GM12878 (cell line): Measurements from ENCODE around the gene HNF4A.
"Not testable (repeated sequence)": the region's sequence is repeated elsewhere in the genome, so short reads cannot be mapped to it uniquely, and the experiment has no call there.

ENCODE experiments used
- BMI1 ChIP-seq: fragments of 450-650 bp; IDR thresholded peaks from 2 replicates; pipeline ENCODE4 v1.6.1; 2016; ENCODE audit warnings: mild to moderate bottlenecking, moderate library complexity, borderline replicate concordance
- CBX3 ChIP-seq: fragments of 200-600 bp; sonication (generic); IDR thresholded peaks from 2 replicates; pipeline ENCODE4 v1.6.1; 2016; ENCODE audit warnings: low read depth, borderline replicate concordance
- CEBPB ChIP-seq, 2 experiments: fragments of 150-350 bp in 1 of 2; IDR thresholded peaks; 2 replicates each; pipeline ENCODE4 v1.6.1; 2012 to 2014; ENCODE audit warnings: low read depth in 2 of 2, low read length in 2 of 2, borderline replicate concordance in 1 of 2, inconsistent platforms in 1 of 2
- CHD4 ChIP-seq: fragments of 200-600 bp; sonication (generic); IDR thresholded peaks from 2 replicates; pipeline ENCODE4 v1.6.1; 2016; ENCODE audit warnings: mild to moderate bottlenecking
- EED ChIP-seq: sonication (generic); IDR thresholded peaks from 2 replicates; pipeline ENCODE4 v1.6.1; 2016; ENCODE audit warnings: antibody characterized with exemption, low read depth
- ETV6 ChIP-seq, 2 experiments: fragments of 450-650 bp in 1 of 2; IDR thresholded peaks in 1 of 2; conservative IDR thresholded peaks in 1 of 2; 2 replicates each; pipeline ENCODE4 v1.6.1; 2014; ENCODE audit warnings: antibody characterized with exemption in 1 of 2, borderline replicate concordance in 1 of 2, low read depth in 1 of 2, mild to moderate bottlenecking in 1 of 2, moderate library complexity in 1 of 2
- MAX ChIP-seq: IDR thresholded peaks from 2 replicates; pipeline ENCODE4 v1.6.1; 2012; ENCODE audit warnings: low read depth, low read length, improper control_type of control experiment
- NFYB ChIP-seq: IDR thresholded peaks from 2 replicates; pipeline ENCODE4 v1.6.1; 2011; ENCODE audit warnings: low read depth, mild to moderate bottlenecking, low read length, improper control_type of control experiment, moderate library complexity; ENCODE audit not compliant: insufficient read depth
- NR2C2 ChIP-seq: IDR thresholded peaks from 2 replicates; pipeline ENCODE4 v1.6.1; 2011; ENCODE audit warnings: borderline replicate concordance, low read depth; ENCODE audit not compliant: control insufficient read depth, insufficient read length
- YY1 ChIP-seq: IDR thresholded peaks from 2 replicates; pipeline ENCODE4 v1.6.1; 2011; ENCODE audit warnings: low read depth, mild to moderate bottlenecking, low read length
- TF ChIP-seq, protein P1 (sequence below), 3 experiments: IDR thresholded peaks in 2 of 3; conservative IDR thresholded peaks in 1 of 3; 2 replicates each; pipeline ENCODE4 v1.5.1; 2011; ENCODE audit warnings: low read depth in 3 of 3, low read length in 3 of 3, mild to moderate bottlenecking in 3 of 3, control low read depth in 2 of 3, moderate library complexity in 2 of 3, inconsistent platforms in 1 of 3, mixed read lengths in 1 of 3; ENCODE audit not compliant: control insufficient read depth in 2 of 3, insufficient read depth in 1 of 3; ENCODE audit errors: extremely low read depth in 1 of 3

DNA sequence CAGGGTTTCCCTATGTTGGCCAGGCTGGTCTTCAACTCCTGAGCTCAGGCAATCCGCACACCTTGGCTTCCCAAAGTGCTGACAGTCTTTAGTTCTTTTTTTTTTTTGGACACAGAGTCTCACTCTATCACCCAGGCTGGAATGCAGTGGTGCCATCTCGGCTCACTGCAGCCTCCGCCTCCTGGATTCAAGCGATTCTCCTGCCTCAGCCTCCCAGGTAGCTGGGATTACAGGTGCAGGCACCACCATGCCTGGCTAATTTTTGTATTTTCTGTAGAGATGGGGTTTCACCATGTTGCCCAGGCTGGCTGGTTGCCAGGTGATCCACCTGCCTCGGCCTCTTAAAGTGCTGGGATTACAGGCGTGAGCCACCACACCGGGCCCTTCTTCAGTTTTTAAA lies 27.8 kb upstream of the HNF4A start:
- TF ChIP-seq CEBPB (IDR thresholded peaks at IDR 0.05; ENCODE audit: borderline replicate concordance in 1 of 2, low read depth in 2 of 2, low read length in 2 of 2); NFYB; NR2C2; YY1; CHD4; MAX; BMI1; CBX3; EED; ETV6 (conservative IDR thresholded peaks at IDR 0.05 in 1 of 2, IDR thresholded peaks at IDR 0.05 in 1 of 2; ENCODE audit: borderline replicate concordance in 1 of 2, low read depth in 1 of 2): not testable (repeated sequence)
- TF ChIP-seq, protein P1, sequence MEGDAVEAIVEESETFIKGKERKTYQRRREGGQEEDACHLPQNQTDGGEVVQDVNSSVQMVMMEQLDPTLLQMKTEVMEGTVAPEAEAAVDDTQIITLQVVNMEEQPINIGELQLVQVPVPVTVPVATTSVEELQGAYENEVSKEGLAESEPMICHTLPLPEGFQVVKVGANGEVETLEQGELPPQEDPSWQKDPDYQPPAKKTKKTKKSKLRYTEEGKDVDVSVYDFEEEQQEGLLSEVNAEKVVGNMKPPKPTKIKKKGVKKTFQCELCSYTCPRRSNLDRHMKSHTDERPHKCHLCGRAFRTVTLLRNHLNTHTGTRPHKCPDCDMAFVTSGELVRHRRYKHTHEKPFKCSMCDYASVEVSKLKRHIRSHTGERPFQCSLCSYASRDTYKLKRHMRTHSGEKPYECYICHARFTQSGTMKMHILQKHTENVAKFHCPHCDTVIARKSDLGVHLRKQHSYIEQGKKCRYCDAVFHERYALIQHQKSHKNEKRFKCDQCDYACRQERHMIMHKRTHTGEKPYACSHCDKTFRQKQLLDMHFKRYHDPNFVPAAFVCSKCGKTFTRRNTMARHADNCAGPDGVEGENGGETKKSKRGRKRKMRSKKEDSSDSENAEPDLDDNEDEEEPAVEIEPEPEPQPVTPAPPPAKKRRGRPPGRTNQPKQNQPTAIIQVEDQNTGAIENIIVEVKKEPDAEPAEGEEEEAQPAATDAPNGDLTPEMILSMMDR (IDR thresholded peaks at IDR 0.05 in 2 of 3, conservative IDR thresholded peaks at IDR 0.05 in 1 of 3; ENCODE audit: control insufficient read depth in 2 of 3, extremely low read depth in 1 of 3, insufficient read depth in 1 of 3, low read depth in 3 of 3, low read length in 3 of 3) = not testable (repeated sequence)
